Esophagus muscularis mucosa (tissue), 3 donors: ENCODE results near the gene ROBO1.

Experiments
- POLR2A ChIP-seq: fragments of 450-650 bp; IDR thresholded peaks from one replicate; pipeline ENCODE4 v1.6.1; 2017; ENCODE audit warnings: antibody characterized with exemption, moderate library complexity, mild to moderate bottlenecking, low read depth
- POLR2AphosphoS5 ChIP-seq, 2 donors: sonication (generic); formaldehyde crosslinking; IDR thresholded peaks; one replicate each; pipeline ENCODE4 v1.6.1; 2017; ENCODE audit warnings: antibody characterized with exemption in 2 of 2
- TF ChIP-seq, protein P1 (sequence below), 3 experiments: fragments of 200-600 bp in 2 of 3; fragments of 450-650 bp in 1 of 3; sonication (generic) in 2 of 3; IDR thresholded peaks; one replicate each; pipeline ENCODE4 v1.5.1; 2017 to 2019; ENCODE audit warnings: antibody characterized with exemption in 3 of 3, mild to moderate bottlenecking in 2 of 3, moderate library complexity in 1 of 3

GRCh38 chr3:78872195-78872594 is 895.6 kb downstream of the ROBO1 start:
- TF ChIP-seq, protein P1, sequence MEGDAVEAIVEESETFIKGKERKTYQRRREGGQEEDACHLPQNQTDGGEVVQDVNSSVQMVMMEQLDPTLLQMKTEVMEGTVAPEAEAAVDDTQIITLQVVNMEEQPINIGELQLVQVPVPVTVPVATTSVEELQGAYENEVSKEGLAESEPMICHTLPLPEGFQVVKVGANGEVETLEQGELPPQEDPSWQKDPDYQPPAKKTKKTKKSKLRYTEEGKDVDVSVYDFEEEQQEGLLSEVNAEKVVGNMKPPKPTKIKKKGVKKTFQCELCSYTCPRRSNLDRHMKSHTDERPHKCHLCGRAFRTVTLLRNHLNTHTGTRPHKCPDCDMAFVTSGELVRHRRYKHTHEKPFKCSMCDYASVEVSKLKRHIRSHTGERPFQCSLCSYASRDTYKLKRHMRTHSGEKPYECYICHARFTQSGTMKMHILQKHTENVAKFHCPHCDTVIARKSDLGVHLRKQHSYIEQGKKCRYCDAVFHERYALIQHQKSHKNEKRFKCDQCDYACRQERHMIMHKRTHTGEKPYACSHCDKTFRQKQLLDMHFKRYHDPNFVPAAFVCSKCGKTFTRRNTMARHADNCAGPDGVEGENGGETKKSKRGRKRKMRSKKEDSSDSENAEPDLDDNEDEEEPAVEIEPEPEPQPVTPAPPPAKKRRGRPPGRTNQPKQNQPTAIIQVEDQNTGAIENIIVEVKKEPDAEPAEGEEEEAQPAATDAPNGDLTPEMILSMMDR (IDR thresholded peaks at IDR 0.05) = no peak
- no peak for TF ChIP-seq POLR2AphosphoS5 (IDR thresholded peaks at IDR 0.05)
- TF ChIP-seq POLR2A = no peak
